Measurements from ENCODE around the gene NUP214.
"Not testable (repeated sequence)": the region's sequence is repeated elsewhere in the genome, so short reads cannot be mapped to it uniquely, and the experiment has no call there.

The NUP214 gene

GRCh38 chr9:131096269-131097125 lies 28.9 kb upstream of the NUP214 start, which contains the start of gene AIF1L:
AIF1L (plus strand) TSS chr9:131096531; CDS start chr9:131096630, 99 bp downstream.
- DNase-seq, result peak; percentile 77

- no peak for DNase-seq
Observed at GRCh38 chr9:131097126-131097947, 28.0 kb upstream of the NUP214 start.

DNA sequence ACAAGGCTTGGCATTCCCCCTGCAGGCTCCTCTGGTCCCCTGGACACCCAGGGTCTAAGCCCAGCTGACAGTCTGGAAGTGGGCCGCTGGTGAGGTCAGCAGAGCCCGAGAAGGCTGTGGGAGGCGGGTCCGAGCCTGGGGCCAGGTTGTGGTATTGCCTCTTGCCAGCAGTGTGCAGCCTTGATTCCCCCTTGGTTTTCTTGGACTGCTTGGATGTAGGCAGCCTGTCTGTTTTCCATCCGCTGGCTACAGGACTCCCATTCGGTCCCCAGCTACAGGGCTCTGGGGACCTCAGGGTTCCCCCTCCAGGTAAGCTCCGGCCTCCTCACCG lies 27.5 kb upstream of the NUP214 start:
- no peak for DNase-seq

GRCh38 chr9:131098391-131099101 lies 26.8 kb upstream of the NUP214 start:
- DNase-seq, result no peak

DNA sequence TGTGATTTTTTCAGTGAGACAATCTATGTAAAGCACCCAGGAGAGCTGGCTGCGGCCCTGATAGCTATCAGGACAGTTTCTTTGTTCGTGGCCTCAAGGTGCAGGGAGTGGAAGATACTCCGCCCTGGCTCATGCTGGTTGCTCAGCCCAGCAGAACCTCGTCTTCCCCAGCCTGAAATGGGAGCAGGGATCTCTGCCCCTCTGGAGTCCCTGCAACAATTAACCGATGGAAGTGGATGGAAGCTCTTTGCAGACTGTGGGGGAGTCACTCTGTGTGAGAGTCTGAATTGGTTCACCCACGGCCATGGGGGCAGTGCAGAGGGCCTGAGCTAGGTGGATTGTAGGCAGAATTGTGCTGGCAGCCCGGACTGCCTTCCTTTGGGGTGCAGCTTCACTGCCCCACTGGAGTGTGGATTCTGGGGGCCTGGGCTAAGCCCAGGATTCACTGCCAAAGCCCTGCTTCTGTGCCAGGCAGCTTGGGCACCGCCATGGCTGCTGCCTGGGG lies 26.2 kb upstream of the NUP214 start:
- DNase-seq, result no peak

DNA sequence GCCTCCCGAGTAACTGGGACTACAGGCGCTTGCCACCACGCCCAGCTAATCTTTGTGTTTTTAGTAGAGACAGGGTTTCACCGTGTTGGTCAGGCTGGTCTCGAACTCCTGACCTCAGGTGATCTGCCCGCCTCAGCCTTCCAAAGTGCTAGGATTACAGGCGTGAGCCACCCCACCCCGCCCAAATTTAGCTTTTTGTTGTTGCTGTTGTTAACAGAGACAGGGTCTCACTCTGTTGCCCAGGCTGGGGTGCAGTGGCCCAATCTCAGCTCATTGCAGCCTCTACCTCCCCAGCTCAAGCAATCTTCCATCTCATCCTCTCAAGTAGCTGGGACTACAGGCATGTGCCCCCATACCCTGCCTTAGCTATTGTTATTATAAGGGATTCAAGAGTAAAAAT lies 25.5 kb upstream of the NUP214 start:
- not testable (repeated sequence) for DNase-seq

- no peak for DNase-seq
Observed at GRCh38 chr9:131100445-131100844, 24.9 kb upstream of the NUP214 start.

- DNase-seq, result no peak
Observed at GRCh38 chr9:131101207-131101964, 24.0 kb upstream of the NUP214 start.

GRCh38 chr9:131103024-131103423 lies 22.4 kb upstream of the NUP214 start:
- DNase-seq, result no peak

DNA sequence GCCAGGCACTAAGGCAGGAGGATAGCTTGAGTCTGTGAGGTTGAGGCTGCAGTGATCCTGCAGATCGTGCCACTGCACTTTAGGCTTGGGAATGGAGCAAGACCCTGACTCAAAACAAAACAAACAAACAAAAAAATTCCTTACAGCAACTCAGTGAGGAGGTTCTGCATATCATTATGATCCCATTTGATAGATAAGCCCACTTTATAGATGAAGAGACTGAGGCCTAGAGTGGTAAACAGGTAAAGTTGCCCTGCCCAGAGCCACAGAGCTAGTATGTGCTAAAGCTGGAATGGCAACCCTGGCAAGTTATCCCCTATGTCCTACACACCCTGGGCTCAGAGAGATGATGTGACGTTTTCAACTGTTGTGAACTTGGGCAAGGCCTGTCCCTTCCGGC lies 21.9 kb upstream of the NUP214 start:
- DNase-seq, result no peak

DNA sequence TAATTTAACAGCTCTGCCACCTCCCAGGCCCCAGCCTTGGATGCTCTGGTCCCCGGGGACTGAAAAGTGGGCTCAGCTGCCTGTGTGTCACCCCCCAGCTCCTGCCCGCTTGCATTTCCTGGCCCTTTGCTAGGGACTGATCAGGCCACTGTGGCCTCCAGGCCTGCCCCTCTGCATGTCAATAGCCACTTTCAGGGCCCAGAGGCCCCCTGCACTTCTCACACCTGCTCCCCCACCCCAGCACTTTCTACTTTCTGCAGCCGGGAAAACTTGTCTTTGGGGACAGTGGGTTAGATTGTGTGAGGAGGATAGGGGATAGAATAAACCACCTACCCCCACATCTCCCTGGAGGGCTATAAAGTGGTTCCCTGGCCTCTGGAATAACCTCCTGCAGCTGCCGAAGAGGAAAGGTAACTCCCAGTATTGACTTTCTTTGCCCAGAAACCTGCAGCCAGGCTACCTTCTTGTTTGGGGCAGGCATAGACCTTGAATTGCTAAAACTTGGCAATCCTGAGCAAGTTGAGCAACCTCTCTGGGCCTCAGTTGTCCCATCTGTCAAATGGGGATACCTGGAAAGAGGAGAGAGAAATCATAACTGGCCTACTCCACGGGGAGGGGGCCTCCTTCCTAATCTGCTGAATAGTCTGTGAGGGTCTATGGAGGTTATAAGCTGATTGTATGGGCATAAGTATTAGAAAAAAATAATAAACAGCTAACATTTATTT lies 21.2 kb upstream of the NUP214 start:
- DNase-seq, result no peak

GRCh38 chr9:131105952-131106351 lies 19.4 kb upstream of the NUP214 start:
- no peak for DNase-seq

GRCh38 chr9:131107760-131108159 lies 17.6 kb upstream of the NUP214 start:
- DNase-seq, result no peak

DNA sequence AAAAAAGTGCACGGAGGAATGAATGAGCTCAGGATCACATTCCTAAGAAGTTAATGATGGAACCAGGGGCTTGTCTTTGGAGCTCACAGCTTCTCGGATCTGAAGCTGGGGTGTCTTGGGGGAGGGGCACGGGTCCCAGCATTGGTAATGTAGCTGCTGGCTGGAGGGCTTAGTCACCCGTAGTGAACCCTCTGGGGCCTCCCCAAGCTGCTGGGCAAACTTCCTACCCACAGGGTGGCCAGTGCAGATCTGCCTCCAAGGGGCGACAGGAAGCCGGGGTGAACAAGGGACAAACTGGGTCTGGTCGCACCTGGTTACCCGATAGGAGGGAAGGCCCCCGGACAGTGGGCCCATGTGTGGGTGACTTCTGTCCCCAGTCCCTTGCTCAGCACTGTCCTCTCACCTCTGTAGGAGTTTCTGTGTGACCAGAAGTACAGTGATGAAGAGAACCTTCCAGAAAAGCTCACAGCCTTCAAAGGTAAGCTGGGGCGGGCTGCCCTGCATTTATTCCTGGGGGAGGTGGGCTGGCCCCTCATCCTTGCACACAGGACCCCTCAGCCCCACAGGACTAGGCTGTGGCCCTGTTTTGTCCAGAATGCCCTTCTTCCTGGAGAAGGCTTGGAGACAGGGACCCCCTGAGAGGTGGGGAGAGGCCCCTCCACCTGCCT lies 14.1 kb upstream of the NUP214 start:
- DNase-seq, result no peak

DNA sequence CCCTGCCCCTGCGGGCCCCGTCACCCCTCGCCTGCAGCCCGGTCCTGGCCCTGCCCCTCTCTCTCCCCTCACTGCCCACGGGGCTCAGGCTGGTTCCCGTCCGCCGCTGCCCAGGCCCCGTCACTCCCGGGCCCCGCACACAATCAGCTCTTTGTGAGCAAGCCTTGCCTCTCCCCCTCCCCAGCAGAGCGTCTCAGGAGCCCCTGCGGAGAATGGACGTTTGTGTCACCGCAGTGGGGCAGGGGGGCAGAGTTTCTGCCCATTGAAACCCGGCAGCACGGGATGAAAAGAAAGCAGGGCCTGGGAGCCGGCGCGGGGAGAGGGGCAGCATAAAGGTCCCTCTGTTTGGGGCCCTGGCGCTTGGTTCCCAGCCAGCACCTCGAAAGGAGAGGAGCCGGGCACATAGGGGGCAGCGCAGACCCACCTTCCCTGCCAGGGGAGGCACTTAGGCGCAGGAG lies 13.5 kb upstream of the NUP214 start:
- DNase-seq, result no peak

DNA sequence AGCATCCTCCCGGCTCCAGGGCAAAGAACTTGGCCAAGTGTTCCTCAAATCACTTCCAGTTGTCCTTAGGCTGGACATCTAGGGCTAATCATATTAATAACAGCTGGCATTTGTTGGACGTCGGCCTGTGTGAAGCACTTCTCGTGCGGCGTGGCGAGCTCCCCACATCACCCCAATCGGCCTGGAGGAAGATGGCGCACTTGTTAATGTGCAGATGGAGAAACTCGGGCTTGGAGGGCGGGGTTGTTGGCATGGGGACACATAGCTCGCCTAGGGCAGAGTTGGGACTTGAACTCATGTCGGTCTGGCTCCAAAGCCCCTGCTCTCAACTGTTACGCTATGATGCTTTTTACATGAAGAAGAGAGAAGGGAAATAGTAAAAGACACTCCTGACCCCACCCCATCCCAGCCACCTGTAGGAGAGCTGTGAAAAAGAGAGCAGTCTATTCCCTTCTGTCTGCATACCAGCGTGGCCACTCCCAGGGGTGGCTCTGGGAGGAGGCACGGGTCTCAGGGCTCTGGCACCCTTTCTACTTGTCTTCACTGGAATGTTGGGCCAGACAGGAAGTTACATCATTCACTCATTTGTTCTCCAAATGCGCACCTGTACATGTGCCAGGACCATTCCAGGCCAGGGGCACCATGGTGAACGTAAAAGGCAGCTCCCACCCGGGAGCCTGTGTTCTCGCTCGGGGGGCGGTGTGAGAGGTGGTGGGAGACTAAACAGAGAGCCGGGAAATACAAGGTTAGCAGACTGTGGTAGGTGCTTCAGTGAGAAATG lies 12.8 kb upstream of the NUP214 start:
- DNase-seq, result no peak

- DNase-seq, result no peak
Observed at GRCh38 chr9:131113655-131114054, 11.7 kb upstream of the NUP214 start.

DNA sequence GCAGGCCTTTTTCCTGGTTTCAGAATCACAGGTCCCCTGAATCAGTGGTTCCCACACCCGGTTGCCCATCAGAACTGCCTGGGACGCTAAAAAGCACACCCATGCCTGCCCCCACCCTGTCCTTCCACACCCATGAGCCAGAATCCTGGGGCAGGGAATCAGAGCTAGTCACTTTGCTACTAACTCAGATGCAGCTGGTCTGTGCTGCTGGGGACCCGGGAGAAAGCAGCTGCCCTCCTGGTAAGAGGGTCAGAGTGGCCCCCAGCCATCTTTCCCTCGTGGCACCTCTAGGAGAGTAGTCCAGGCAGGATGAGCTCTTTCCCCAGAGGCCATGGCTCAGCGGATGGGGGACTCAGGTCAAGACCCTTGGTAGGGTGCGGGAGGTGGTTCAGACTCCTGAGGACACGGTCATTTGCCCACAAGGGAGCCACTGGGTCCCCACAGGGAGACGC lies 11.3 kb upstream of the NUP214 start:
- DNase-seq, result no peak

DNA sequence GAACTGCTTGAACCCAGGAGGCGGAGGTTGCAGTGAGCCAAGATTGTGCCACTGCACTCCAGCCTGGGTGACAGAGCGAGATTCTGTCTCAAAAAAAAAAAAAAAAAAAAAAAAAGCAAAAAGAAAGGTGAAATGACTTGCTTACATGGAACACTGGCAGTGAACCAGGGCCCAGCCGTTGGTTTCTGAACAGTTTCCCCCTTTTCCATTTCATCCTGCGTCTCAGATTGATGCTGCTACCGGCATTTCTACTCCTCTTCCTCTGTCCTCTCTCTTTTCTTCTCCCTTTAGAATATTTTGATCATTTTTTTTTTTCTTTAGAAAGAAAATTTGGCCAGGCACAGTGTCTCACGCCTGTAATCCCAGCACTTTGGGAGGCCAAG lies 10.0 kb upstream of the NUP214 start:
- DNase-seq, result not testable (repeated sequence)

Measured in NCI-H1436 (cell line).